Transverse colon (tissue), 4 donors: Measurements from ENCODE around the gene PTGDR2. TPM values are rescaled to one million over a fixed set of nuclear protein-coding genes. Genes with fewer than 3 reads are reported as not detected.

ENCODE experiments used
- DNase-seq: peaks from one replicate; pipeline ENCODE4 v3.0.0-alpha.2; 2019
- H3K27ac ChIP-seq, 4 donors: fragments of 200-600 bp; sonication (generic); 2 replicates each; pipeline ENCODE4 v1.5.1; 2016 to 2018; ENCODE audit warnings: inconsistent platforms in 4 of 4
- H3K27me3 ChIP-seq: fragments of 200-600 bp; sonication (generic); 2 replicates; pipeline ENCODE4 v1.5.1; 2017; ENCODE audit warnings: inconsistent platforms
- H3K36me3 ChIP-seq, 4 donors: fragments of 200-600 bp; sonication (generic); 2 replicates each; pipeline ENCODE4 v1.5.1; 2017 to 2019; ENCODE audit warnings: inconsistent platforms in 4 of 4
- H3K4me1 ChIP-seq, 4 donors: fragments of 200-600 bp; sonication (generic); 2 replicates each; pipeline ENCODE4 v1.5.1; 2017 to 2020; ENCODE audit warnings: inconsistent platforms in 4 of 4
- H3K4me3 ChIP-seq, 4 donors: fragments of 200-600 bp; sonication (generic); 1 replicate in 1 of 4; 2 replicates in 3 of 4; pipeline versions ENCODE4 v1.5.1 to v1.6.1; 2017 to 2019; ENCODE audit warnings: inconsistent platforms in 4 of 4
- H3K9me3 ChIP-seq, 2 donors: fragments of 200-600 bp; sonication (generic); 2 replicates each; pipeline ENCODE4 v1.5.1; 2017 to 2019; ENCODE audit warnings: inconsistent platforms in 2 of 2
- CTCF ChIP-seq, 5 experiments: fragments of 200-600 bp in 3 of 5; fragments of 450-650 bp in 2 of 5; sonication (generic) in 3 of 5; IDR thresholded peaks; 1 replicate in 2 of 5; 2 replicates in 3 of 5; pipeline ENCODE4 v1.5.1; 2016 to 2017; ENCODE audit warnings: antibody characterized with exemption in 5 of 5, inconsistent platforms in 3 of 5, mild to moderate bottlenecking in 2 of 5, moderate library complexity in 1 of 5
- EP300 ChIP-seq: sonication (generic); formaldehyde crosslinking; IDR thresholded peaks from one replicate; pipeline ENCODE4 v1.6.1; 2017; ENCODE audit warnings: antibody characterized with exemption, low read depth
- POLR2A ChIP-seq: fragments of 450-650 bp; IDR thresholded peaks from one replicate; pipeline ENCODE4 v1.6.1; 2016; ENCODE audit warnings: antibody characterized with exemption, mild to moderate bottlenecking, moderate library complexity
- POLR2AphosphoS5 ChIP-seq, 3 donors: sonication (generic); formaldehyde crosslinking; IDR thresholded peaks; one replicate each; pipeline ENCODE4 v1.6.1; 2016; ENCODE audit warnings: antibody characterized with exemption in 3 of 3
- WGBS, 2 donors: methylation state at CpG; one replicate each; pipeline ENCODE4 v1.1.5; 2018; ENCODE audit warnings: low coverage in 1 of 2; 5-methylcytosine and 5-hydroxymethylcytosine counted together
- in situ Hi-C, 4 donors: fragments of 200-750 bp; cut with MboI; loops; one replicate each; pipeline versions ENCODE4 v1.15.0 to v1.15.1; 2017; ENCODE audit warnings: low sequenced_read_pairs in 3 of 4, low pct_ligation_motif_present in 1 of 4, low pct_unique_long_range_greater_than_20kb in 1 of 4
- intact Hi-C: fragments of 100-400 bp; cut with DNase I; formaldehyde crosslinking; loops from one replicate; pipeline ENCODE4 v1.15.1; 2023; ENCODE audit warnings: low total_unique reads
- total RNA-seq, 4 donors: library from RNA; depleted of rRNA; stranded (reverse); fragments of >200 nt; gene quantifications; one replicate each; pipeline ENCODE4 v1.1.0, GENCODE V29; 2016

PTGDR2 gene
- total RNA-seq, 4 donors from 2014 or later: 3.5 to 36.6 (median 4.5) TPM; not detected in 1

GRCh38 chr11:60858731-60859464 lies 3.1 kb upstream of the PTGDR2 start:
- Histone ChIP-seq H3K9me3 (no peaks in the 10 kb centered on the region), H3K27me3 (no peaks in the 10 kb centered on the region), H3K27ac (peak overlapping the region in 1 of 4 donors; percentile 43), H3K4me1 (peaks cover 0 to 5% (median 0%) of the 10 kb centered on the region in 4 donors), H3K4me3 (no peak overlapping the region), H3K36me3 (no peaks in the 10 kb centered on the region)
- intact Hi-C loops: no loop called here
- DNase-seq: no peak
- in situ Hi-C loops: no loop called here
- TF ChIP-seq EP300 (no peak), POLR2AphosphoS5 (IDR thresholded peaks at IDR 0.05) (no peak), CTCF (IDR thresholded peaks at IDR 0.05) (no peak), POLR2A (no peak)
- 73% methylated on average over 2 of the region's 4 CpGs; no CpG with 5 or more reads in 1 of the 2 donors for WGBS, 2 donors

GRCh38 chr11:60858236-60858635 lies 2.5 kb upstream of the PTGDR2 start:
- no peak overlapping the region for H3K4me3 ChIP-seq
- peaks cover 0 to 5% (median 0%) of the 10 kb centered on the region in 4 donors for H3K4me1 ChIP-seq
- no peak for DNase-seq
- no peaks in the 10 kb centered on the region for H3K27me3 ChIP-seq
- peak overlapping the region in 2 of 4 donors; percentile 2 to 43 for H3K27ac ChIP-seq
- intact Hi-C loops (no loop called here), in situ Hi-C loops (no loop called here)
- H3K36me3 ChIP-seq: no peaks in the 10 kb centered on the region
- TF ChIP-seq POLR2AphosphoS5 (IDR thresholded peaks at IDR 0.05) (no peak), EP300 (no peak), POLR2A (no peak), CTCF (IDR thresholded peaks at IDR 0.05) (no peak)
- WGBS, 2 donors: 68 to 88% methylated on average over 2 to 8 of the region's 8 CpGs
- H3K9me3 ChIP-seq: no peaks in the 10 kb centered on the region

- Histone ChIP-seq H3K36me3 (no peaks in the 10 kb centered on the region), H3K4me3 (no peak overlapping the region), H3K27me3 (no peaks in the 10 kb centered on the region), H3K4me1 (peaks cover 0 to 6% (median 2%) of the 10 kb centered on the region in 4 donors), H3K9me3 (no peaks in the 10 kb centered on the region), H3K27ac (peak overlapping the region in 3 of 4 donors; percentile 2 to 43 (median 11))
- WGBS, 2 donors: 74 to 80% methylated on average over 2 to 5 of the region's 5 CpGs
- DNase-seq: no peak
- intact Hi-C loops (no loop called here), in situ Hi-C loops (no loop called here)
- TF ChIP-seq POLR2AphosphoS5 (IDR thresholded peaks at IDR 0.05): no peak
- TF ChIP-seq POLR2A: no peak
- TF ChIP-seq CTCF (IDR thresholded peaks at IDR 0.05): no peak
- no peak for TF ChIP-seq EP300
Observed at GRCh38 chr11:60857378-60858232, 1.9 kb upstream of the PTGDR2 start.
